Left colon (tissue), 2 donors: Measurements from ENCODE around the gene SORBS1. TPM values are rescaled to one million over a fixed set of nuclear protein-coding genes. Genes with fewer than 3 reads are reported as not detected.

ENCODE experiments used
- ATAC-seq: fragments of 200-7000 bp; cut with Tn5 transposase; one replicate; pipeline ENCODE4 v1.9.1; 2020; ENCODE audit warnings: mild to moderate bottlenecking, moderate library complexity
- DNase-seq, 2 donors: peaks; one replicate each; pipeline ENCODE4 v3.0.0-alpha.2; 2020
- intact Hi-C, 2 donors: fragments of 100-400 bp; cut with DNase I in 1 of 2; cut with micrococcal nuclease in 1 of 2; formaldehyde crosslinking; loops; one replicate each; pipeline versions ENCODE4 v1.11.2 to v1.14.0; 2022; cut with DNase I, micrococcal nuclease
- long read RNA-seq: library from polyadenylated mRNA; unstranded; transcript quantifications from one replicate; pipeline ENCODE4 v2.0.0, GENCODE V29; 2021
- total RNA-seq, 2 donors: library from RNA; stranded (reverse); fragmentation: NEBNext Ultra II Directional; extraction: Animal tissue kit (Norgen Biotek cat#: 25700); gene quantifications; one replicate each; pipeline ENCODE4 v1.2.1, GENCODE V29; 2021
- donor health status: DM: no; HTN: no; CAD: no.
- donor health status: DM: yes; HTN: yes; CAD: no.

The SORBS1 gene
- 100 to 1,000 TPM in 1 of 2 donors, 10 to 100 TPM in 1; 20.6 to 120 TPM for total RNA-seq
- long read RNA-seq, partial matches to known transcripts, result 0 of 3 reads
- long read RNA-seq, other reads (novel, unspliced or antisense), result 3 of 3 reads

DNA sequence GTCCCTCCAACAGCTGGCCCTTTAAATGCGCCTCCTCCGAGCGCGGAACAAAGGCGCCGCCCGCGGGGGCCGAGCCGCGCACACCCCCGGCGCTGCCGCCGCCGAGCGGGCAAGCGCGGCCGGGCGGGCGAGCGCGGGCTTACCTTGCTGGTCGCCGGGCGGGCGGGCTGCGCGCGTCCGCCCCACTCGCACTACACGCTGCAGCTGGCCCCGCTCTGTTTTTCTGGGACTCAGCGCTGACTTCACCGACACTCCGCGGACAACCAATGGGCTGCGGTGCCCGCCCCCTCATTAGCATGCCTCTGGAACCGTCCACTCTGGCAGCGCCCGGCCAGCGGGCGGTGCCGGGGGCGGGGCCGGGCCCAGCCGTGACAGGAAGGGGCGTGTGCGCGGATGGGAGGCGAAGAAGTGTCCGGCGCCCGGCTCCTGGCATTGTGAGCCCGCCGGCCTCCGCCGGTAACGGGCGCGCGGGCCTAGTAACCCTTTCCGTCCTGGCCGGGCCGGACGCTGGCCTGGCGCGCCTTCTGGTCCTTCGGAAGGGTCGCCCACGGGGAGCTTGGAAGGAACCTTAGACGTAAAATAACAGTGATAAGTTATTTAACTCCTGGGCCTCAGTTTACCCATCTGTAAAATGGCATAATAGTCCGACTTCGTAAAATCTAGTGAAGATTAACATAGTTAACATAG lies at the start of gene SORBS1:
SORBS1 (minus strand) TSS at position 195 of the 687 bp plus-strand sequence. CDS start 120,236 bp downstream, outside the sequence.
- DNase-seq (peak; percentile 95 to 97), ATAC-seq (peak; percentile 95)
- intact Hi-C loops, result no loop called here

- no peak for ATAC-seq
- no peak for DNase-seq
- intact Hi-C loops, result no loop called here
Observed at GRCh38 chr10:95610727-95611126, 49.6 kb upstream of the SORBS1 start.

DNA sequence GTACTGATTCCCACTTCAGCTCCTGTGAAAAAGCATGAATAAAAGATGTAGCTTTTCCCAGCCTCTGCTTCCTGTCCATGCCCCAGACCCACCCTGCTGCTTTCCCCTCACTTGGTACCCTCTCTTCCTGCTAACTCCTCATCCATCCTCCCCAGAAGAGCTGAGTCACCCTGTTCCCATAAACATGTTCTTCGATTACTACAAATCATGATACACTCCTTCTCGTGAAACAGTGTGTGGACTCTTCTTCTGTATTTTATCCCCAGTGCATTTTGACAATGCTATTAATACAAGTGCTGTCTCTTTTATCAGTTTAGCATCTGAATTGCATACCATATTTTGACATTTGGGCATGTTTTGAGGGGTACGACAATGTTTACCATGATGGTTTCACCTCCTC lies 45.8 kb upstream of the SORBS1 start:
- intact Hi-C loops, result loop anchor here in 1 of 2 donors (10.0 kb wide), 1 partner anchor 172 kb away; no protein-coding TSS in a partner anchor
- ATAC-seq (no peak), DNase-seq (no peak)

- intact Hi-C loops, result loop anchor here in 1 of 2 donors (10.0 kb wide), 1 partner anchor 170 kb away; no protein-coding TSS in a partner anchor
- DNase-seq (peak in 1 of 2 donors; percentile 62), ATAC-seq (no peak)
Observed at GRCh38 chr10:95605163-95605562, 44.0 kb upstream of the SORBS1 start.

- ATAC-seq, result no peak
- intact Hi-C loops, result loop anchor here (5.0 to 10.0 kb wide), 2 partner anchors 170 to 172 kb away; no protein-coding TSS in a partner anchor
Observed at GRCh38 chr10:95604630-95605029, 43.5 kb upstream of the SORBS1 start.

DNA sequence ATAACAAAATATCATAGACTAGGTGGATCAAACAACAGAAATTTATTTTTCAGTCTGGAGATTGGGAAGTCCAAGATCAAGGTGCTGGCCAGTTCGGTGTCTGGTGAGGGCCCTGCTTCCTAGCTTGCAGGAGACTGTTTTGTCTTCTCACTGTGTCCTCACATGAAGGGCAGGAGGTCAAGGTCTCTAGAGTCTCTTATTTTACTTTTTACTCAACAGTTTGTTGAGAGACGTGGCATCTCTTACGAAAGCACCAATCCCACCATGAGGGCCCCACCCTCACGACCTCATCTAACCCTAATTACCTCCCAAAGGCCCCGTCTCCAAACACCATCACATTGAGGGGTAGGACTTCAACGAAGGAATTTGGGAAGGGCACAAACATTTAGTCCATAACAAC lies 41.2 kb upstream of the SORBS1 start:
- ATAC-seq (no peak), DNase-seq (no peak)
- intact Hi-C loops, result loop anchor here (5.0 to 10.0 kb wide), 2 partner anchors 168 to 170 kb away; no protein-coding TSS in a partner anchor

More at GRCh38 chr10:95604630-95605029, 43.5 kb upstream of the SORBS1 start:
- DNase-seq, result no peak

DNA sequence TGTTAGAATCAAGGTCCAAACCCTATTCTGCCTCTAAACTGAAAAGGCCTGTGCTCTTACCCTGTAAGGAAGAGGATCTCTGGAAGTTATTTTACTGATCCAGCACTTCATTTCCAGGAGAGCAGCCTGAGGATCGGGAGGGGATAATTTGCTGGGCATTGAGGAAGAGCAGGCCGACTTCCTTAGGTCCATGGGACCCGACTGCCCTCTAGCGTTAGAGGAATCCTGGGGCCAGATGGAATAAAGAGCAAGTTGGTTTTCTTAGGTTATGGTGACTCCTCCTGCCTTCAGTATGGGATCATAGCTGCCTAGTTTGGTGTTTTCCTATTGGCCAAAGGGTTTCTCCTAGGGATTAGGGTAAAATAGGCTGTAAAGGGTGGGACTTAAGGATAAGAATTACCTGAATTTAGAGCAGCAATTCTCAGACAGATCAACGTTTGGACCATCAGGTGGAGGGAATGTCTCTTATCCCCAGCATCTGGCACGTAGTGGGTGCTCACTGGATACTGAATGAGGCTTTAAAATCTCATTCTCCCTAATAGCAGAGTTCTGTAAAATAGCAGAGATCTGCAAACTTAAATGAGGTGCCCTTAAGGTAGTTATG lies 40.0 kb upstream of the SORBS1 start:
- DNase-seq (peak; percentile 82 to 85), ATAC-seq (peak; percentile 96)
- intact Hi-C loops, result loop anchor here (2.0 to 10.0 kb wide), 3 partner anchors 166 to 226 kb away; no protein-coding TSS in a partner anchor

DNA sequence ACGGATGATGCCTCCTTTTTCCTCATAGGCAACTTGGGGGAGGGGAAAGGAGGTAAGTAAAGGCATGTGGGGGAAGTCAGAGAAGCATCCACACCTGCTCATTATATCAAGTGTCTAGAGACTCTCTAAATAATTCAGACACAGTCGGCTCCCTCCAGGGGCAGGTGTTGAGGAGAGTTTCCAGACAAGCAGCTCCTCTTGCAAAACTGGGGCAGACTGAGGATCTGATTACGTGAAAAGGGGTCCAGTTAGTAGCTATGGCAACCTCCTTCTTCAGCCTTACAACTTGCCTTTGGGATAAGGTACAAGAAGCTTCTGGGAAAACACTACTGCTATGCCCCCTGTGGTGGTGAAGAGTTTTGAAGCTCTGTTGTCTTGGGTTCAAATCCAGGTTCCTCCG lies 39.0 kb upstream of the SORBS1 start:
- no peak for ATAC-seq
- intact Hi-C loops, result loop anchor here (2.0 to 10.0 kb wide), 3 partner anchors 165 to 225 kb away; no protein-coding TSS in a partner anchor
- DNase-seq, result no peak

GRCh38 chr10:95597788-95598187 lies 36.6 kb upstream of the SORBS1 start:
- ATAC-seq (no peak), DNase-seq (no peak)
- intact Hi-C loops, result no loop called here

- ATAC-seq (peak; percentile 82), DNase-seq (peak in 1 of 2 donors; percentile 31)
- intact Hi-C loops, result no loop called here
Observed at GRCh38 chr10:95588025-95588424, 26.9 kb upstream of the SORBS1 start.

- intact Hi-C loops, result no loop called here
- no peak for DNase-seq
Observed at GRCh38 chr10:95579835-95580535, 18.8 kb upstream of the SORBS1 start.

DNA sequence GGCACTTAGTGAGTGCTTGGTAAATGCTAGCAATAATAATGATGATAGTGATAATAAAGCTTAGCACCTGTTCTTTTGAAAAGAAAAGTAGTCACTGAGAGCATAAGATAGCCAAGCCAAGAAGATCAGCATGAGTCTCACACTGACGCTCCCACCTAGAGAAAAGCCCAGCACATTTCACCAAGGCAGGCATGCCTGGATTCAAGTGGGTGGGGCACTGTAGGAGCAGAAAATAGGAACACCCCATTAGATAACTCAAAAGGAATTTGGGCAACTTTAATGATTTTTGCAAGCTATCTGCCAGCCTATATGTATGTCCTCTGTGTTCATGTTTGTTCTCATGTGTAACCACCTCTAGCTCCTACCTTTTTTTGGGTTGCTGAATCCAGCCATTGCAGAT lies 18.1 kb upstream of the SORBS1 start:
- intact Hi-C loops, result no loop called here
- ATAC-seq (no peak), DNase-seq (no peak)

More at GRCh38 chr10:95579835-95580535, 18.8 kb upstream of the SORBS1 start:
- ATAC-seq, result no peak

- no peak for DNase-seq
- ATAC-seq, result no peak
- intact Hi-C loops, result no loop called here
Observed at GRCh38 chr10:95578619-95579018, 17.4 kb upstream of the SORBS1 start.

DNA sequence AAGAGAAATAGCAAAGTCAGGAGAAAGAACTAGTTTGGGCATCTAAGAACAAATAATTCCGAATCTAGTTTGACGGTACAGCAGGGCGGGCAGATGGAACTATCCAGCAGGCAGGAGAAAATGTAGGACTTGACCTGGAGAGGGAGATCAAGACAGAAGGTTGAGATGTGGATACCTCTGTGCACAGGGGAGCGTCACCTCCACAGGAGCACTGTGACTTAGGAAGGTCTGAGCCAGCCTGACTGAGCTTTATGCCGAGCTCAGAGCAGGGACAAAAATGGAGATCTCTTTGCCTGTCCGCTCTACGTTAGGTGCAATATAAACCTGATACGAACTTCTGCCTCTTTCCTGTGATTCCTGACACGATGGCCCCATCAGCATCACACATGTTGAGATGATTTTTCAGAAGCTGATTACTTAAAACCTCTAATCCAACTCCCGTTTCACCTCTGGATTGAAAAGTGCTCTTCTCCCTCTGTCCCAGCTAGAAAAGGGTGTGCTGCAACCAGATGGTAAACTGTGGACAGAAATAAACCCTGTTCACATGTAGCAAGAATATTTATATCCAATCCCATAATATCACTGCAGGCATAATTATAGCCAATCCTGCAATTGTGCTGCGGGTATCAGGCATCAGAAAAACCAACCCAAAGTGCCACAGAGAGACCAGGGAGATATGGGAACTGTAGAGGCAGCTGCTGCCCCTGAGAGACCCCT lies 13.6 kb upstream of the SORBS1 start:
- intact Hi-C loops, result no loop called here
- DNase-seq (no peak), ATAC-seq (no peak)

DNA sequence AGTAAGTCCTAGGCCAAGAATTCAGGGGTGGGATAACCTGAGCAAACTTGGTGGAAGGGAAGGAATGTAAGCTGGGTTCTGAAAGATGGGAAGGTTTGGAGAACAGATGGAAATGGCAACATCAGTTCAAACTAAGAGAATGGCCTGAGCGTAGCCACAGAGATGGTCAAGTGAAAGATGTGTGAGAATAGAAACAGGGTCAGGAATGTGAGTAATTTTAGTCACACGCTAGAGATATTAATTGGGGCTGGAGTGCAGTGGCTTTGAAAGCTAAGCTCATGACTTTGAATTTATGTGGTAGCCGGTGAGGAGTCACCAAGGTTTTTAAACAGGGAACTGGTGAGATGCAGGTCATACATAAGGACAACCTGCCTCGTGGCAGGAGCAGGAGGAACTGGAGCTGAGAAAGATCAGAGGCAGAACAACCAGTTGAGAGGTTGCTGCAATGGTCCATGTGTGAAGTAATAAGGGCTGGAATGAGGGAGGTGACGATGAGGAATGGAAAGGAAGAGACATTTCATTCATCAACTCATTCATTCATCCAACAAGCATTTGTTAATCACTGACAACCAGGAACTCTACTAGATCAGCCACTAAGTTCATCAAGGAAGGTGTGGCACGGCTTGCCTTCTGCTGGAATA lies 12.9 kb upstream of the SORBS1 start:
- no peak for ATAC-seq
- no peak for DNase-seq
- intact Hi-C loops, result no loop called here

DNA sequence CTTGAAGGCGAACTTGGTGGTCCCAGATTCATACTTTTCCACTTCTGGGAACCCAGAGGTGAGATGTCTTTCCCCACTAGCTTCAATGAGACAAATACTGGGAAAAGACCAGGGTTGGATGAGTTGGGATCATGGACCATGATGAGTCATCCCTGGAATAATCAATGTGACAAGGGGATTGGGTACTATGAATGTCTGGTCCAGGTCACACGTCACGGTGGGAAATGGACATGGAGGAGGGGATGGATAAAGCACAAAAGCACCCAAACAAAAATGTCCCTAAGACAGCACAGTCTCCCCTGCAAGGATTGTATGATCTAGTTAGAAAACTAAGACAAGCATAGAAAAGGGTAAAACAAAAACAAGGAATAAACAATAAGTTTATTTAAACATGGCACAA lies 12.4 kb upstream of the SORBS1 start:
- intact Hi-C loops, result no loop called here
- DNase-seq, result no peak
- ATAC-seq, result no peak

- ATAC-seq (no peak), DNase-seq (no peak)
- intact Hi-C loops, result no loop called here
Observed at GRCh38 chr10:95572131-95572820, 11.1 kb upstream of the SORBS1 start.

DNA sequence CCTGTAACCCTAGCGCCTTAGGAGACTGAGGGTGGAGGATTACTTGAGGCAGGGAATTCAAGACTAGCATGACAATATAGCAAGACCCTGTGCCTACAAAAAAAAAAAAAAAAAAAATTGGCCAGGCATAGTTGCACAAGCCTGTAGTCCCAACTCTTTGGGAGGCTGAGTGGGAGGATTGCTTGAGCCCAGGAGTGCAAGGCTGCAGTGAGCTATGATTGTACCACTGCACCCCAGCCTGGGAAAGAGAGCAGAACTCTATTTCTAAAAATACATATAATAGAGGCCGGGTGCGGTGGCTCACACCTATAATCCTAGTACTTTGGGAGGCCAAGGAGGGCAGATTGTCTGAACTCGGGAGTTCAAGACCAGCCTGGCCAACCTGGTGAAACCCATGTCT lies 10.2 kb upstream of the SORBS1 start:
- no peak for DNase-seq
- no peak for ATAC-seq
- intact Hi-C loops, result no loop called here
